Measurements from ENCODE around the gene PLSCR3. TPM values are rescaled to one million over a fixed set of nuclear protein-coding genes. Genes with fewer than 3 reads are reported as not detected.

PLSCR3 gene
- total RNA-seq, 2 donors from 2014 or later, result 11.0 to 12.0 TPM

DNA sequence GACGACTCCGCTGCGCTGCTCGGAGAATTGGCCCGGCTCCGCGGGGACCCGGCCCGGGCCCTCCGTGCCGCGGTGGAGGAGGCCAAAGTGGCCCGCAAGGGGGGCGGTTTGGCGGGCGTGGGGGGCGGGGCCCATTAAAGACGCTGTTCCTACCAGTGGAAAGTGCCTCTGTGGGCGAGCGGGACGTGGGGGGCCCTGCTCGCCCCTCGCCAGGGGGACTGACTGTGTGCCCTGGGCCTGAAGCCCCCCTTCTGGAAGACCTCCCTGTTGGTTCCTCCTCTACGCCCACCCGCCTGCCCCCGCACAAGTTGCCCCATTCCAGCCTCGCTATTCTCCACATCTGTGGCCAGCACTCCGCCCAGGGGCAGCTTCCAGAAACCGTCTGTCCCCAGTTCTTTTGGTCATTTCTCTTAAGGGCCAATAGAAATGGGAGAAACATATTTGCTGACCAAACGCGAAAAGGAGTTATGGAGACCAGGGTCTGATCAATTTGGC, 43.1 kb upstream of the PLSCR3 start:
- peaks cover 18% of the 10 kb centered on the region for H3K4me1 ChIP-seq
- H3K9ac ChIP-seq (ENCODE audit: low read depth in 2 of 2, low read length in 2 of 2), result peak overlapping the region in 1 of 2 donors; percentile 26

DNA sequence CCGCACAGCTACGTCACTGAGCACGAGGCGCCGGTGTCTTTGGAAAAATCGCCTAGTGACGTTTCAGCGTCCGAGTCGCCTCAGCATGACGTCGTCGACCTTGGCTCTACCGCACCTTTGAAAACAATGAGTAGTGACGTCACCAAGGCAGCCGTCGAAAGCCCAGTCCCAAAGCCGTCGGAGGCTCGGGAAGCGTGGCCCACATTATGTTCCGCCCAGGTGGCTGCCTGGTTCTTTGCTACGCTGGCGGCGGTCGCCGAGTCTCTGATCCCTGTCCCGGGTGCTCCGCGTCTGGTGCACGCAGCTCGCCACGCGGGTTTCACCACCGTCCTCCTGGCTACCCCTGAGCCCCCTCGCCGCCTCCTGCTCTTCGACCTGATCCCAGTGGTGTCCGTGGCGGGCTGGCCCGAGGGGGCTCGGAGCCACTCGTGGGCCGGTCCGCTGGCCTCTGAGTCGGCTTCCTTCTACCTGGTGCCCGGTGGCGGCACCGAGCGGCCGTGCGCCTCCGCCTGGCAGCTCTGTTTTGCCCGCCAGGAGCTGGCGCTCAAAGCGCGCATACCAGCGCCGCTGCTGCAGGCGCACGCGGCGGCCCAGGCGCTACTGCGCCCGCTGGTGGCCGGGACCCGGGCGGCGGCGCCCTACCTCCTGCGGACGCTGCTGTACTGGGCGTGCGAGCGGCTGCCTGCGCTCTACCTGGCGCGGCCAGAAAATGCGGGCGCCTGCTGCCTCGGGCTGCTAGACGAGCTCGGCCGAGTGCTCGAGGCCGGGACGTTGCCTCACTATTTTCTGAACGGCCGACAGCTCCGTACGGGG, 42.4 kb upstream of the PLSCR3 start:
- intact Hi-C loops (cut with DNase I), result loop anchor here (2.0 to 10.0 kb wide), 3 partner anchors 48 to 148 kb away; partner anchors contain the start of genes MPDU1, POLR2A and TMEM95
- Histone ChIP-seq H3K27ac (peak overlapping the region; percentile 91), H3K9ac (ENCODE audit: low read depth in 2 of 2, low read length in 2 of 2) (peak overlapping the region; percentile 0 to 94), H3K36me3 (no peaks in the 10 kb centered on the region), H3K4me3 (peak overlapping the region; percentile 69), H3K9me3 (no peaks in the 10 kb centered on the region), H3K27me3 (peaks cover 38% of the 10 kb centered on the region), H3K4me1 (peaks cover 18% of the 10 kb centered on the region)
- TF ChIP-seq, protein P1, sequence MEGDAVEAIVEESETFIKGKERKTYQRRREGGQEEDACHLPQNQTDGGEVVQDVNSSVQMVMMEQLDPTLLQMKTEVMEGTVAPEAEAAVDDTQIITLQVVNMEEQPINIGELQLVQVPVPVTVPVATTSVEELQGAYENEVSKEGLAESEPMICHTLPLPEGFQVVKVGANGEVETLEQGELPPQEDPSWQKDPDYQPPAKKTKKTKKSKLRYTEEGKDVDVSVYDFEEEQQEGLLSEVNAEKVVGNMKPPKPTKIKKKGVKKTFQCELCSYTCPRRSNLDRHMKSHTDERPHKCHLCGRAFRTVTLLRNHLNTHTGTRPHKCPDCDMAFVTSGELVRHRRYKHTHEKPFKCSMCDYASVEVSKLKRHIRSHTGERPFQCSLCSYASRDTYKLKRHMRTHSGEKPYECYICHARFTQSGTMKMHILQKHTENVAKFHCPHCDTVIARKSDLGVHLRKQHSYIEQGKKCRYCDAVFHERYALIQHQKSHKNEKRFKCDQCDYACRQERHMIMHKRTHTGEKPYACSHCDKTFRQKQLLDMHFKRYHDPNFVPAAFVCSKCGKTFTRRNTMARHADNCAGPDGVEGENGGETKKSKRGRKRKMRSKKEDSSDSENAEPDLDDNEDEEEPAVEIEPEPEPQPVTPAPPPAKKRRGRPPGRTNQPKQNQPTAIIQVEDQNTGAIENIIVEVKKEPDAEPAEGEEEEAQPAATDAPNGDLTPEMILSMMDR (IDR thresholded peaks at IDR 0.05), result peak; percentile 73
- peak; percentile 80 for DNase-seq

More for the DNA sequence above, 43.1 kb upstream of the PLSCR3 start:
- H3K36me3 ChIP-seq, result no peaks in the 10 kb centered on the region
- intact Hi-C loops (cut with DNase I), result loop anchor here (2.0 to 10.0 kb wide), 3 partner anchors 47 to 147 kb away; partner anchors contain the start of genes MPDU1, POLR2A and TMEM95
- H3K4me3 ChIP-seq, result peak overlapping the region; percentile 69
- TF ChIP-seq, protein P1 (IDR thresholded peaks at IDR 0.05), result no peak
- H3K9me3 ChIP-seq, result no peaks in the 10 kb centered on the region
- H3K27me3 ChIP-seq, result peaks cover 38% of the 10 kb centered on the region
- DNase-seq, result no peak
- H3K27ac ChIP-seq, result peak overlapping the region; percentile 91

DNA sequence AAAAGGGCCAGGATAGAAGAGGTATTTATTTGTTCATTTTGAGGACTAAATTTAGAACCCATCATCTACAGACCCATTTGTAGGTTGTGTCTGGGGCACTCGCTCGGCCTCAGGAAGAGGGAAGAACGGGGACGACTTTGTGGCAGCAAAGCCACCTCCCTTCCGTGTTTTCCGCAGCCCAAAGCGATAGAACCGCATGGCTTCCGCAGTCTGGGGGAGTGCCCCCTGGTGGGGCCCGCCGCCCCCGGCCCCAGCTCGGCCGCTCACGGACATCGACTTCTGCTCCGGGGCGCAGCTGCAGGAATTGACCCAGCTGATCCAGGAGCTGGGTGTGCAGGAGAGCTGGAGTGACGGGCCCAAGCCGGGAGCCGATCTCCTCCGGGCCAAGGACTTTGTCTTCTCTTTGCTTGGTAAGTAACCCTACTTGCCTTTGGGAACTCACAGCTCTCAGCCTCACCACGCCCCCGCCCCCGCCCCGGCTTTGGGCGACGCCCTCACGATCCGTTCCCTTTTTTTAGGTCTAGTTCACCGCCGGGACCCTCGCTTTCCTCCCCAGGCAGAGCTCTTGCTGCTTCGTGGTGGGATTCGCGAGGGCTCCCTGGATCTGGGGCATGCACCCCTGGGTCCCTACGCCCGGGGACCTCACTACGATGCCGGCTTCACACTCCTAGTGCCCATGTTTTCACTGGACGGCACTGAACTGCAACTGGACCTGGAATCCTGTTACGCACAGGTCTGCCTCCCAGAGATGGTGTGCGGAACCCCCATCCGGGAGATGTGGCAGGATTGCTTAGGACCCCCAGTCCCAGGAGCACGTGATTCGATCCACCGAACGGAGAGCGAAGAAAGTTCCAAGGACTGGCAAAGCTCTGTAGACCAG, 41.6 kb upstream of the PLSCR3 start:
- DNase-seq, result peak; percentile 75
- H3K9me3 ChIP-seq, result no peaks in the 10 kb centered on the region
- peaks cover 31% of the 10 kb centered on the region for H3K27me3 ChIP-seq
- H3K27ac ChIP-seq, result peak overlapping the region; percentile 91
- no peaks in the 10 kb centered on the region for H3K36me3 ChIP-seq
- H3K4me1 ChIP-seq, result peaks cover 18% of the 10 kb centered on the region
- TF ChIP-seq, protein P1 (IDR thresholded peaks at IDR 0.05), result no peak
- intact Hi-C loops (cut with DNase I), result loop anchor here (2.0 to 10.0 kb wide), 3 partner anchors 49 to 149 kb away; partner anchors contain the start of genes MPDU1, POLR2A and TMEM95
- peak overlapping the region; percentile 69 for H3K4me3 ChIP-seq
- H3K9ac ChIP-seq (ENCODE audit: low read depth in 2 of 2, low read length in 2 of 2), result peak overlapping the region; percentile 81 to 94

DNA sequence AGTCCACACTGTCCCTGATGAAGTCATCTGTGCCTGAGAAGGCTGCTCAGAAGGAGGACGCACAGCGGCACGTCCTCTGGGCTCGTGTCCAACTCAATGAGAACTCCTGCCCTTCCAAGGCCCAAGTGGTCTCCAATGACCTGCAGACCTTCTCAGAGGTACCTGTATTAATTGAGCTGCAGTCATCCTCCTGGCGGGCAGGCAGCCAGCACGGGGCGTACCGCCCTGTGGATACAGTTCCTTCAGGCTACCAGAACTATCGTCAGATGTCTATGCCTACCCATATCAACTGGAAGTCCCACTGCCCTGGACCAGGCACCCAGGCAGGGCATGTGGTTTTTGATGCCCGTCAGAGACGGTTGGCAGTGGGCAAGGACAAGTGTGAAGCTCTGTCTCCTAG, 38.0 kb upstream of the PLSCR3 start:
- intact Hi-C loops (cut with DNase I), result loop anchor here (10.0 kb wide), 1 partner anchor 153 kb away; the partner anchor contains the start of gene MPDU1
- no peak overlapping the region for H3K27ac ChIP-seq
- no peaks in the 10 kb centered on the region for H3K27me3 ChIP-seq
- DNase-seq, result no peak
- H3K9me3 ChIP-seq, result no peaks in the 10 kb centered on the region
- H3K36me3 ChIP-seq, result no peaks in the 10 kb centered on the region
- TF ChIP-seq, protein P1 (IDR thresholded peaks at IDR 0.05), result no peak
- H3K9ac ChIP-seq (ENCODE audit: low read depth in 2 of 2, low read length in 2 of 2), result no peak overlapping the region
- H3K4me3 ChIP-seq, result no peak overlapping the region
- peaks cover 8% of the 10 kb centered on the region for H3K4me1 ChIP-seq

DNA sequence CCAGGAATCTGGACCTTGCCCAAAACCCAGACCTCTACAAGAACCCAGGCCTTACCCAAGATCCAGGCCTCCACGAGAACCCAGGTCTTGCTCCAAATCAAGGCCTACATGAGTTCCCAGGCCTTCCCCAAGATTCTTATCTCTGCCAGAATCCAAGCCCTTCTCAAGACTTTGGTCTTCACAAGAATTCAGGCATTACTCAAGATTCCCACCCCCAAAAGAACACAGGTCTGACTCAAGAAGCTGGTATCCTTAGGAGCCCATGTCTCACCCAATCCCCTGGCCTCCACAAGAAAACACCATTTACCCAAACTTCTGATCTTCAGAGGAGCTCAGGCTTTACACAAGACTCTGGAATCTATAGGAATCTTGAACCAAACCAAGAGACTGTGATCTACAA, 36.9 kb upstream of the PLSCR3 start:
- no peak for DNase-seq
- H3K36me3 ChIP-seq, result no peaks in the 10 kb centered on the region
- H3K9me3 ChIP-seq, result no peaks in the 10 kb centered on the region
- no peak overlapping the region for H3K9ac ChIP-seq (ENCODE audit: low read depth in 2 of 2, low read length in 2 of 2)
- H3K4me1 ChIP-seq, result no peaks in the 10 kb centered on the region
- H3K27ac ChIP-seq, result no peak overlapping the region
- TF ChIP-seq, protein P1 (IDR thresholded peaks at IDR 0.05), result no peak
- H3K27me3 ChIP-seq, result no peaks in the 10 kb centered on the region
- H3K4me3 ChIP-seq, result no peak overlapping the region
- intact Hi-C loops (cut with DNase I), result loop anchor here (10.0 kb wide), 1 partner anchor 154 kb away; the partner anchor contains the start of gene MPDU1

Data from colonic mucosa (tissue), 4 donors.